Activated CD8-positive, alpha-beta memory T cell treated with anti-CD3 and anti-CD28 coated beads for 4 hours (primary cell): ENCODE results near the gene ST6GALNAC3.
"Not testable (repeated sequence)": the region's sequence is repeated elsewhere in the genome, so short reads cannot be mapped to it uniquely, and the experiment has no call there.

Experiments
- DNase-seq, 2 donors: peaks; one replicate each; pipeline ENCODE4 v3.0.0-alpha.2; 2020; ENCODE audit warnings: low read depth in 2 of 2

ST6GALNAC3 gene

GRCh38 chr1:76074321-76075187, at the start of gene ST6GALNAC3:
Gene ST6GALNAC3, plus strand, starts transcription at chr1:76074746.
- peak; percentile 44 to 53 for DNase-seq

GRCh38 chr1:76027341-76027740, 47.2 kb upstream of the ST6GALNAC3 start:
- no peak for DNase-seq

GRCh38 chr1:76029331-76029730, 45.2 kb upstream of the ST6GALNAC3 start:
- DNase-seq, result no peak

DNA sequence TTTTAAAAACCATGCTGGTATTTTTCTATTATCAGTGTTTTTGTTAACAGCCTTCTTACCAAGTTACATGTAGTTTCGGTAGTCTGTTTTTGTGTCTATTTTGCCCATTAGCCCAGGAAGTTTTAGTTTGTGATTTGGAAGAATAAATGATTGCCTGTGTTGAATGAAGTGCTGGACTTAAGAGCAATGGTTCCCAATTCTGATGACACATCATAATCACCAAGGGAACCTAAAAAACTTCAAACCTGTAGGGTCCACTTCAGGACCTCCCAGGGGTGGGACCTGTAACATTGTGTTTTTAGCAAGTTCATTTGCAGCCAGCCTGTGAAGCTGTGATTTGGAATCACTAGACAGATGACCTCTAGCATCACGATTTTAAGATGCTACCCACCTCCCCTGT, 43.0 kb upstream of the ST6GALNAC3 start:
- DNase-seq, result no peak

DNA sequence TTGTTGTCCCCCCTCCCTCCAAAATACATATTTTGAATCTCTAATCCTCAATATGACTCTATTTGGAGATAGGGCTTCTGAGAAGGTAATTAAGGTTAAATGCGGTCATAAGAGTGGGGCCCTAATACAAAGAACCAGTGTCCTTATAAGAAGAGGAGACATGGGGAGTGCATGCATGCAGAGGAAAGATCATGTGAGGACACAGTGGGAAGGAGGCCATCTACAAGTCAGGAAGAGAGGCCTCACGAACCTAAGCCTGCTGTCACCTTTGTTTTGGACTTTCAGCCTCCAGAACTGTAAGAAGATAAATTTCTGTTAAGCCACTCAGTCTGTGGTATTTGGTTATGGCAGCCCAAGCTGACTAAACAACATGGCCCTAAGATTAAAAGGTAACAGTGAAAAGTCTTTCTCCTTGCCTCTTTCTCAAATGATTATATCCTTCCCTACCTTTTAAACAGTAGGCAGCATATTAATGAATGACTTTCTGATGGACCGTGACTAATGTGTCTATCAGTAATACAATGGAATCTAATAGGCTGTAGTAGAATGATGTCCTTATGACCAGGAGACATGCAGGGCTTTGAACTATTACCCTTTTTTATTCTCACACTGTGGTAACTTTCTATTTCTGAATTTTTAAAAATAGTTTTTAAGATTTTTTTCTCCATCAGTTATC, 40.6 kb upstream of the ST6GALNAC3 start:
- no peak for DNase-seq

- no peak for DNase-seq
Observed at GRCh38 chr1:76035053-76035452, 39.5 kb upstream of the ST6GALNAC3 start.

GRCh38 chr1:76037324-76037723, 37.2 kb upstream of the ST6GALNAC3 start:
- DNase-seq, result no peak

GRCh38 chr1:76038287-76039004, 36.1 kb upstream of the ST6GALNAC3 start:
- no peak for DNase-seq

- DNase-seq, result no peak
Observed at GRCh38 chr1:76046149-76046548, 28.4 kb upstream of the ST6GALNAC3 start.

DNA sequence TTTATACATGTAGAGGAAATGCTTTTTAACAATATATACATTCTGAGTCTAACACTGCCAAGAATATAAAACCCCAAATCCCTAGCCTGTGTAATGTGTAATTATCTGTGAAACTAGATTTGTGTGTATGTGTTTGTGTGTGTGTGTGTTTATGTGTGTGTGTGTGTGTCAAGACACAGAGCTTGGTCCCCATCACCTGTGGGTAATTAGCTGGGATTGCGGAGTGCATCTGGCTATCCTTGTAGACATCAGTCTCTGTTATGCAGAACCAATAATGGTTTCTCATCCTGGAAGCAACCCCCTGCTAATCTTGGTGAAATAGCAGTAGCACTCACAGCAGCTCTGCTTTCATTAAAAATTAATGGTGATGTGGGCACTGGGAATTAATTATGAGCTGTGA, 26.3 kb upstream of the ST6GALNAC3 start:
- no peak for DNase-seq

DNA sequence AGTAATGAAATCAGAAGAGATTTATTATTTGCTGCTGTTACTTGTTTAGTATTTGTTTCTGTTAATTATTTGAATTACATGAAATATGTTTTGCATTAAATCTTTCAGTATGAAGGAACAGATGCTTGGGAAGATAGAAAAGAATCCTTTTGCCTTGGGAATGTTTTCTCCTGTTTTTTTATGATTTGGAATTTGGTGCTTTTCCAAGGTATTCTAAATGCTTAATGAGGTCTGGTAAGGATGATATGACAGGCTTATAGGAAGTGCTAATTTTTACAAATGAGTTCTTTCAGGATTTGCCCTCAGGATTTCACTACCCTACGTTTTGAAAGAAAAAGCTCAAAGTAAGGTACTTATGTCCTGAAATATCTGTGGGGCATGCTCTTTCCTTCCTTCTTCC, 25.6 kb upstream of the ST6GALNAC3 start:
- DNase-seq, result no peak

GRCh38 chr1:76049498-76049897, 25.0 kb upstream of the ST6GALNAC3 start:
- no peak for DNase-seq

GRCh38 chr1:76050073-76050472, 24.5 kb upstream of the ST6GALNAC3 start:
- not testable (repeated sequence) for DNase-seq

GRCh38 chr1:76053021-76053420, 21.5 kb upstream of the ST6GALNAC3 start:
- DNase-seq, result no peak

- no peak for DNase-seq
Observed at GRCh38 chr1:76054359-76054758, 20.2 kb upstream of the ST6GALNAC3 start.

DNA sequence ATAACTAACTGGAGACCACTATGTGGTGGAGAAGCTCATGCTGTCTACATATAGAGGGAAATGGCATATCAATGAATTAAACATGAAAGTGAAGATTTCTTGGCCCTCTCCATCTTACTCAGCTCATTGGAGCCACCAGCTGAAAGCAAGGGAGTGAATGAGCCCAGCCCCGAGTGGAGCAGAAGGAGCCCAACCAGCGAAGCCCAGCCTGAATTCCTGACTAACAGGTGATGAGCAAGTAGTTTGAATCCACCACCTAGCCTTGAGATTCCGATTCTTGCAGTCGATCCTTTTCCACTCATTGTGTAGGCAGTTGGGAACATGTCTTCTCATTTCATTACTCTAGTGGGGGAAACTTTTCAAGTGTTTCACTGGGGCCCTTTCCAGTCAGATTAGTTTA, 18.6 kb upstream of the ST6GALNAC3 start:
- no peak for DNase-seq

DNA sequence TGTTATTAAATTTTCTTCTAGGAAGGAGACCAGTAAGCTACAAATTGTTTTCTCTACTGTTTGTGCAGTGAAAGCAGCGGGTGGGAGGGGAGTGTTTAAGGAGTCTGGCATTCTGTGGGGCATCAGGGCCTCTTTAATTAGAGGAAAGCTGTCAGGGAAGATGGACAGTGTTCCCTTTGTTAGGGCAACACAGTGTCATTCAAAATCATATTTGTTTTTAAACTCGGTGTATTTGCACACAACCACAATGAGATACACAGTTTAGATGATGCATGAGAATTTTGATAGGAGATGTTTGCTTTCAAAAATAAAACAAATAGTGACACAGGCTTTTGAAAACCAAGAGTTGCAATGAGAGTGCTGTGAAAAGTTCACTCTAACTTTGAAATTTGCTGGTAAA, 15.1 kb upstream of the ST6GALNAC3 start:
- DNase-seq, result no peak

GRCh38 chr1:76065270-76065669, 9.3 kb upstream of the ST6GALNAC3 start:
- DNase-seq, result no peak

GRCh38 chr1:76066394-76066793, 8.2 kb upstream of the ST6GALNAC3 start:
- DNase-seq, result no peak

GRCh38 chr1:76068542-76068941, 6.0 kb upstream of the ST6GALNAC3 start:
- DNase-seq, result no peak

- DNase-seq, result no peak
Observed at GRCh38 chr1:76068953-76069561, 5.5 kb upstream of the ST6GALNAC3 start.

- no peak for DNase-seq
Observed at GRCh38 chr1:76070538-76070937, 4.0 kb upstream of the ST6GALNAC3 start.
